ENCODE results near the gene RELN. TPM values are rescaled to one million over a fixed set of nuclear protein-coding genes. Genes with fewer than 3 reads are reported as not detected.
"Not testable (repeated sequence)": the region's sequence is repeated elsewhere in the genome, so short reads cannot be mapped to it uniquely, and the experiment has no call there.

The RELN gene
- total RNA-seq = 5.4 and 6.9 TPM in 2 replicates
- long read RNA-seq, partial matches to known transcripts = 1 of 1 reads
- long read RNA-seq, other reads (novel, unspliced or antisense) = 0 of 1 reads

DNA sequence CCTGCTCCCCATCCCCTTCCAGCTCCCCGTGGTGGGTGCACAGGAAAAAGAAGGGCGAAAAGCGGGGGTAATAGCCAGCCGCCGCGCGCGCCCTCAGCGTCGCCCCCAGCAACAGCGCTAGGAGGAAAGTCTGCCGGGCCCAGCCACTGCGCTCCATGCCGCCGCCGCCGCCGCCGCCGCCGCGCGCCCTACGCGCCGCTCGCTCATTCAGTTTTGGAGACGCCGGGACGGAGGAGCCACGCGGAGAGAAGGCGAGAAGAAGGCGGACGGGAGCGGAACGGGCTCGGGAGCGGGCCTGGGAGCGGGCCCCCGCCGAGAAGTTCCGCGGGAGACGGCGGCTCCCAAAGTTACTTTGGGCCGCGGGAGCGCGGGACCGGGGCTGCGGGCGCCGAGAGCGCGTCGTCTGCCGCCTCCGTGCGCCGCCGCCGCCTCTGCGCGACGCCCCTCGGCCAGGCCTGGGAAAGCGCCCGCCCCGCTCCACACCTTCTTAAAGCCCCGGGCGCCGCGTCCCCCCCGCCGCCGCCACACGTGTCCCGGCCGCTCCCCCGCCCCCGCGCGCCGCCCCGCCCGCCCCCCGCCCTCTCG, at the start of gene RELN:
Gene RELN (minus strand): TSS at position 459 of the 585 bp plus-strand sequence. CDS start 302 bp downstream, at position 157.
- no peak for DNase-seq (ENCODE audit: low spot score, unreplicated experiment)
- H3K27me3 Mint-ChIP-seq = peaks cover 72% of the 10 kb centered on the region
- TF ChIP-seq, protein P1, sequence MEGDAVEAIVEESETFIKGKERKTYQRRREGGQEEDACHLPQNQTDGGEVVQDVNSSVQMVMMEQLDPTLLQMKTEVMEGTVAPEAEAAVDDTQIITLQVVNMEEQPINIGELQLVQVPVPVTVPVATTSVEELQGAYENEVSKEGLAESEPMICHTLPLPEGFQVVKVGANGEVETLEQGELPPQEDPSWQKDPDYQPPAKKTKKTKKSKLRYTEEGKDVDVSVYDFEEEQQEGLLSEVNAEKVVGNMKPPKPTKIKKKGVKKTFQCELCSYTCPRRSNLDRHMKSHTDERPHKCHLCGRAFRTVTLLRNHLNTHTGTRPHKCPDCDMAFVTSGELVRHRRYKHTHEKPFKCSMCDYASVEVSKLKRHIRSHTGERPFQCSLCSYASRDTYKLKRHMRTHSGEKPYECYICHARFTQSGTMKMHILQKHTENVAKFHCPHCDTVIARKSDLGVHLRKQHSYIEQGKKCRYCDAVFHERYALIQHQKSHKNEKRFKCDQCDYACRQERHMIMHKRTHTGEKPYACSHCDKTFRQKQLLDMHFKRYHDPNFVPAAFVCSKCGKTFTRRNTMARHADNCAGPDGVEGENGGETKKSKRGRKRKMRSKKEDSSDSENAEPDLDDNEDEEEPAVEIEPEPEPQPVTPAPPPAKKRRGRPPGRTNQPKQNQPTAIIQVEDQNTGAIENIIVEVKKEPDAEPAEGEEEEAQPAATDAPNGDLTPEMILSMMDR (IDR thresholded peaks at IDR 0.05; ENCODE audit: unreplicated experiment) = no peak
- peak within 1 kb of the TSS; percentile 8 for H3K27ac Mint-ChIP-seq
- H3K36me3 Mint-ChIP-seq (ENCODE audit: insufficient read depth) = no peaks in the 10 kb centered on the region
- H3K4me1 Mint-ChIP-seq (ENCODE audit: low read depth) = peaks cover 9% of the 10 kb centered on the region
- H3K9me3 Mint-ChIP-seq (ENCODE audit: low read depth) = no peaks in the 10 kb centered on the region
- H3K4me3 Mint-ChIP-seq (ENCODE audit: low read depth) = peak within 1 kb of the TSS; percentile 73

DNA sequence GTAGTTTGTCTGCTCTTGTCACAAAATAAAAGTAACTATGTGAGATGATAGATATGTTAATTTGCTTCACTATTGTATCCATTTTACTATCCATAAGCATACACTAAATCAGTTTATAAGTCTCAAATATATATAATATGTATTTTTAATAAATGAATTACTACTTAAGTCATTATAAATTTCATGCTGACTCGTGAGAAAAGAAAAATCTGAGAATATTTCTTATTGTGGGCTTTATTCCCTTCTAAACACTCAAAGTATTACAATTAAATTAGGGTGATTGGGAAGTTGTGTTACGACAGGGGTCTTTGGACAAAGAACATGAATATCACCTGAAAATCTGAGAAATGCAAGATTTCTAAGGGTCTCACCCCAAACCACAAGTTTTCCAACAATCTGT, 48.7 kb upstream of the RELN start:
- Mint-ChIP-seq H3K4me3 (ENCODE audit: low read depth) (no peak overlapping the region), H3K36me3 (ENCODE audit: insufficient read depth) (no peaks in the 10 kb centered on the region), H3K27me3 (peaks cover 12% of the 10 kb centered on the region), H3K27ac (no peak overlapping the region), H3K4me1 (ENCODE audit: low read depth) (no peaks in the 10 kb centered on the region), H3K9me3 (ENCODE audit: low read depth) (peaks cover 3% of the 10 kb centered on the region)
- TF ChIP-seq, protein P1 (IDR thresholded peaks at IDR 0.05; ENCODE audit: unreplicated experiment) = no peak
- no peak for DNase-seq (ENCODE audit: low spot score, unreplicated experiment)

DNA sequence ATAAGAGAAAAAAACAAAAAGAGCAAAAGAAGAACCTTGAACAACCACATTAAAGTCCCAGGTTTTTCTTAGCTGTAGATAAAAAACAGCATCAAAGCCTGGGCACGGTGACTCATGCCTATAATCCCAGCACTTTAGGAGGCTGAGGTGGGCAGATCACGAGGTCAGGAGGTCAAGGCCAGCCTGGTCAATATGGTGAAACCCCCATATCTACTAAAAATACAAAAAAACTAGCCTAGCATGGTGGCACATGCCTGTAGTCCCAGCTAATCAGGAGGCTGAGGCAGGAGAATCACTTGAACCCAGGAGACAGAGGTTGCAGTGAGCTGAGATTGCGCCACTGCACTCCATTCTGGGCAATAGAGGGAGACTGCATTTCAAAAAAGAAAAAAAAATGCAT, 47.4 kb upstream of the RELN start:
- DNase-seq (ENCODE audit: low spot score, unreplicated experiment); H3K4me1 Mint-ChIP-seq (ENCODE audit: low read depth); H3K27ac Mint-ChIP-seq; H3K9me3 Mint-ChIP-seq (ENCODE audit: low read depth); H3K36me3 Mint-ChIP-seq (ENCODE audit: insufficient read depth); H3K4me3 Mint-ChIP-seq (ENCODE audit: low read depth): not testable (repeated sequence)
- H3K27me3 Mint-ChIP-seq = peaks cover 11% of the 10 kb centered on the region

DNA sequence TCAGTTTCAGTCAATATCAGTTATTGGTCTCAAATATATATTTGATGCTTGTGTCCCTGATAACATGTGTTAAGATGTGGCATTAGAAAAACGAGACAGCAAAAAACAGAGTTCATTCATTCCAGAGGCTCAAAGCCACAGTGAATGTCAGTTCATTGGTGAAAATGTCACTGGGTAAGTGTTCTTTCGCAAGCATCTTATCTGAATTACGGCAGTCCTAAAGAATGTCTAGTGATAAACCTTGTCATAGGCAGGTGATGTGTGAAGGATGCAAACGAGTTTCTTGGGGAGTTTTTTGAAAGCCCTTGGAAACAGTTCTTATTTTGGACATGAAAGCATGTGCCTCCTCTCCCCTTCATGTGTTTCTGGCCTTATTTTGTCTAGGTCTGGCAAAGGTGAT, 45.9 kb upstream of the RELN start:
- Mint-ChIP-seq H3K36me3 (ENCODE audit: insufficient read depth) (no peaks in the 10 kb centered on the region), H3K27me3 (no peaks in the 10 kb centered on the region), H3K4me3 (ENCODE audit: low read depth) (no peak overlapping the region), H3K4me1 (ENCODE audit: low read depth) (no peaks in the 10 kb centered on the region), H3K27ac (no peak overlapping the region), H3K9me3 (ENCODE audit: low read depth) (peaks cover 7% of the 10 kb centered on the region)
- TF ChIP-seq, protein P1 (IDR thresholded peaks at IDR 0.05; ENCODE audit: unreplicated experiment) = no peak
- DNase-seq (ENCODE audit: low spot score, unreplicated experiment) = no peak

DNA sequence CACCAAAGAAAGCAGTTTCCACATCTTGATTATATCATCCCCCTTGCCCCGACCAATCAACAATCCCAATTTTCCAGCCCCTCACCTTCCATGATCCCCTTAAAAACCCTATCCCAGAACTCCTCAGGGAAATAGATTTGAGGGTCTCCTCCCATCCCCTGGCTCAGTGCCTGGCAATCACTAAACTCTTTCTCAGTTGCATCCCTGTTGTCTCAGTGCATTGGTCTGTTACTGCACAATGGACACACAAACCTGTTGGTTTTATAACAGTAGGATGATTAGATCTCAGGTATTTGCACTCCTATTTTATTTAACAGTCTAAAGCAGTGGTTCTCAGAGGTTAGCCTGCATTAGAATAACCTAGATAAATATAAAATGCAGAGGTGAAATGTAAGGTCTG, 45.2 kb upstream of the RELN start:
- Mint-ChIP-seq H3K4me3 (ENCODE audit: low read depth) (no peak overlapping the region), H3K36me3 (ENCODE audit: insufficient read depth) (no peaks in the 10 kb centered on the region), H3K9me3 (ENCODE audit: low read depth) (peaks cover 7% of the 10 kb centered on the region), H3K4me1 (ENCODE audit: low read depth) (no peaks in the 10 kb centered on the region), H3K27me3 (no peaks in the 10 kb centered on the region), H3K27ac (no peak overlapping the region)
- TF ChIP-seq, protein P1 (IDR thresholded peaks at IDR 0.05; ENCODE audit: unreplicated experiment) = no peak
- no peak for DNase-seq (ENCODE audit: low spot score, unreplicated experiment)

DNA sequence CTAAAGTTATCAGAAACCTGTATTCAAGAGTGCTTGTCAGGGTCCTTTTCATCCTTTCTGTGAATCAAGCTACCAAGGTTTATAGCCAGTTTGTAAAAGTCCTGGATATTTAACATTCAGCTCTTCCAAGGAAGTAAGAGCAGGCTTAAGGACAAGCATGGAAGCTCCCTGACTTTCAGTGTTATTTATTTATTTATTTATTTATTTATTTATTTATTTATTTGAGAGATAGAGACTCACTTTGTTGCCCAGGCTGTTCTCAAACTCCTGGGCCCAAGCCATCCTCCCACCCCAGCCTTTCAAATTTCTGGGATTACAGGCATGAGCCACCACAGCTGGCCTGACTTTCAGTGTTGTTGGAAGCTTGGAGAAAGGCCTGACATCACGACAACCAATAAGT, 44.4 kb upstream of the RELN start:
- Mint-ChIP-seq H3K4me1 (ENCODE audit: low read depth) (no peaks in the 10 kb centered on the region), H3K27me3 (no peaks in the 10 kb centered on the region), H3K9me3 (ENCODE audit: low read depth) (peaks cover 7% of the 10 kb centered on the region), H3K4me3 (ENCODE audit: low read depth) (no peak overlapping the region), H3K36me3 (ENCODE audit: insufficient read depth) (no peaks in the 10 kb centered on the region), H3K27ac (no peak overlapping the region)
- DNase-seq (ENCODE audit: low spot score, unreplicated experiment) = no peak
- TF ChIP-seq, protein P1 (IDR thresholded peaks at IDR 0.05; ENCODE audit: unreplicated experiment) = no peak

Measured in progenitor cell of endocrine pancreas (in vitro differentiated cells).